ENCODE measurements around the gene PRXL2B.

The PRXL2B gene

GRCh38 chr1:2606881-2607621 is 20.5 kb downstream of the PRXL2B start:
- Histone ChIP-seq H3K79me1 (replicated peaks; ENCODE audit: low read length, poor library complexity, severe bottlenecking) (no peaks in the 10 kb centered on the region), H3K9ac (ENCODE audit: low read length) (no peak overlapping the region), H3K4me1 (ENCODE audit: control insufficient read depth, insufficient read depth, low read depth, low read length) (peaks cover 6% of the 10 kb centered on the region), H3K27ac (ENCODE audit: low read length, poor library complexity, severe bottlenecking) (no peak overlapping the region), H2AK5ac (ENCODE audit: low read length, severe bottlenecking) (no peak overlapping the region), H2BK5ac (ENCODE audit: low read depth, low read length, poor library complexity, severe bottlenecking) (no peak overlapping the region), H2BK12ac (ENCODE audit: low read length in 2 of 2) (no peak overlapping the region), H3K4me2 (ENCODE audit: low read length, poor library complexity, severe bottlenecking) (no peak overlapping the region), H3K4ac (ENCODE audit: low read depth in 1 of 2, low read length in 2 of 2) (no peak overlapping the region), H4K91ac (ENCODE audit: low read length) (no peak overlapping the region), H2AFZ (ENCODE audit: low read depth, low read length) (no peak overlapping the region), H3K36me3 (ENCODE audit: control insufficient read depth in 1 of 2, insufficient read depth in 2 of 2, low read depth in 1 of 2, low read length in 2 of 2) (no peaks in the 10 kb centered on the region), H3K23ac (ENCODE audit: low read length in 2 of 2) (no peak overlapping the region), H3K4me3 (ENCODE audit: insufficient read depth in 1 of 2, low read depth in 1 of 2, low read length in 2 of 2) (no peak overlapping the region), H3K14ac (ENCODE audit: low read length in 2 of 2) (no peak overlapping the region), H3K27me3 (ENCODE audit: control insufficient read depth in 1 of 2, insufficient read depth in 1 of 2, low read length in 2 of 2) (peaks cover 9 to 80% of the 10 kb centered on the region in 2 experiments), H2BK15ac (ENCODE audit: low read depth, poor library complexity, severe bottlenecking) (no peak overlapping the region), H2BK120ac (ENCODE audit: low read depth, low read length) (no peak overlapping the region), H3K18ac (ENCODE audit: low read depth in 1 of 2, low read length in 2 of 2) (no peak overlapping the region), H3K9me3 (ENCODE audit: control insufficient read depth, low read length) (no peaks in the 10 kb centered on the region), H4K8ac (ENCODE audit: low read length) (no peak overlapping the region)
- 91% methylated on average over 36 of the region's 36 CpGs for WGBS
- no peak for DNase-seq

GRCh38 chr1:2607641-2608091 is 21.1 kb downstream of the PRXL2B start:
- no peak overlapping the region for H4K91ac ChIP-seq (ENCODE audit: low read length)
- H4K8ac ChIP-seq (ENCODE audit: low read length), result no peak overlapping the region
- no peak for DNase-seq
- no peak overlapping the region for H2BK120ac ChIP-seq (ENCODE audit: low read depth, low read length)
- 89% methylated on average over 13 of the region's 13 CpGs for WGBS
- H3K9me3 ChIP-seq (ENCODE audit: control insufficient read depth, low read length), result no peaks in the 10 kb centered on the region
- peaks cover 3 to 75% of the 10 kb centered on the region in 2 experiments for H3K27me3 ChIP-seq (ENCODE audit: control insufficient read depth in 1 of 2, insufficient read depth in 1 of 2, low read length in 2 of 2)
- H2BK15ac ChIP-seq (ENCODE audit: low read depth, poor library complexity, severe bottlenecking), result no peak overlapping the region
- no peak overlapping the region for H3K27ac ChIP-seq (ENCODE audit: low read length, poor library complexity, severe bottlenecking)
- no peak overlapping the region for H2BK12ac ChIP-seq (ENCODE audit: low read length in 2 of 2)
- no peak overlapping the region for H3K23ac ChIP-seq (ENCODE audit: low read length in 2 of 2)
- no peak overlapping the region for H3K14ac ChIP-seq (ENCODE audit: low read length in 2 of 2)
- no peak overlapping the region for H3K4me2 ChIP-seq (ENCODE audit: low read length, poor library complexity, severe bottlenecking)
- no peak overlapping the region for H2AK5ac ChIP-seq (ENCODE audit: low read length, severe bottlenecking)
- peaks cover 6% of the 10 kb centered on the region for H3K4me1 ChIP-seq (ENCODE audit: control insufficient read depth, insufficient read depth, low read depth, low read length)
- H3K18ac ChIP-seq (ENCODE audit: low read depth in 1 of 2, low read length in 2 of 2), result no peak overlapping the region
- H3K79me1 ChIP-seq (replicated peaks; ENCODE audit: low read length, poor library complexity, severe bottlenecking), result no peaks in the 10 kb centered on the region
- H3K9ac ChIP-seq (ENCODE audit: low read length), result no peak overlapping the region
- no peak overlapping the region for H2BK5ac ChIP-seq (ENCODE audit: low read depth, low read length, poor library complexity, severe bottlenecking)
- H3K4me3 ChIP-seq (ENCODE audit: insufficient read depth in 1 of 2, low read depth in 1 of 2, low read length in 2 of 2), result no peak overlapping the region
- no peak overlapping the region for H2AFZ ChIP-seq (ENCODE audit: low read depth, low read length)
- H3K4ac ChIP-seq (ENCODE audit: low read depth in 1 of 2, low read length in 2 of 2), result no peak overlapping the region
- no peaks in the 10 kb centered on the region for H3K36me3 ChIP-seq (ENCODE audit: control insufficient read depth in 1 of 2, insufficient read depth in 2 of 2, low read depth in 1 of 2, low read length in 2 of 2)

- H3K4ac ChIP-seq (ENCODE audit: low read depth in 1 of 2, low read length in 2 of 2), result no peak overlapping the region
- no peak overlapping the region for H3K14ac ChIP-seq (ENCODE audit: low read length in 2 of 2)
- no peak overlapping the region for H3K18ac ChIP-seq (ENCODE audit: low read depth in 1 of 2, low read length in 2 of 2)
- 84% methylated on average over 34 of the region's 34 CpGs for WGBS
- H4K8ac ChIP-seq (ENCODE audit: low read length), result no peak overlapping the region
- H2BK5ac ChIP-seq (ENCODE audit: low read depth, low read length, poor library complexity, severe bottlenecking), result no peak overlapping the region
- H3K79me1 ChIP-seq (replicated peaks; ENCODE audit: low read length, poor library complexity, severe bottlenecking), result no peaks in the 10 kb centered on the region
- H3K9ac ChIP-seq (ENCODE audit: low read length), result no peak overlapping the region
- H3K27me3 ChIP-seq (ENCODE audit: control insufficient read depth in 1 of 2, insufficient read depth in 1 of 2, low read length in 2 of 2), result peaks cover 0 to 63% of the 10 kb centered on the region in 2 experiments
- H3K4me3 ChIP-seq (ENCODE audit: insufficient read depth in 1 of 2, low read depth in 1 of 2, low read length in 2 of 2), result no peak overlapping the region
- no peak overlapping the region for H2BK120ac ChIP-seq (ENCODE audit: low read depth, low read length)
- H4K91ac ChIP-seq (ENCODE audit: low read length), result no peak overlapping the region
- H2AFZ ChIP-seq (ENCODE audit: low read depth, low read length), result no peak overlapping the region
- peaks cover 6% of the 10 kb centered on the region for H3K9me3 ChIP-seq (ENCODE audit: control insufficient read depth, low read length)
- H3K23ac ChIP-seq (ENCODE audit: low read length in 2 of 2), result no peak overlapping the region
- H2BK12ac ChIP-seq (ENCODE audit: low read length in 2 of 2), result no peak overlapping the region
- H3K27ac ChIP-seq (ENCODE audit: low read length, poor library complexity, severe bottlenecking), result no peak overlapping the region
- no peak overlapping the region for H2BK15ac ChIP-seq (ENCODE audit: low read depth, poor library complexity, severe bottlenecking)
- peaks cover 6% of the 10 kb centered on the region for H3K4me1 ChIP-seq (ENCODE audit: control insufficient read depth, insufficient read depth, low read depth, low read length)
- H3K4me2 ChIP-seq (ENCODE audit: low read length, poor library complexity, severe bottlenecking), result no peak overlapping the region
- DNase-seq, result no peak
- no peaks in the 10 kb centered on the region for H3K36me3 ChIP-seq (ENCODE audit: control insufficient read depth in 1 of 2, insufficient read depth in 2 of 2, low read depth in 1 of 2, low read length in 2 of 2)
- no peak overlapping the region for H2AK5ac ChIP-seq (ENCODE audit: low read length, severe bottlenecking)
Measured at GRCh38 chr1:2609319-2610035, 22.9 kb downstream of the PRXL2B start.

Measured in mesenchymal stem cell (in vitro differentiated cells and primary cell).